ENCODE data around the gene IL17F. TPM values are rescaled to one million over a fixed set of nuclear protein-coding genes. Genes with fewer than 3 reads are reported as not detected.

IL17F gene
- polyA plus RNA-seq, 1 of the 3 experiments (the other 2 are of a cell fraction), result not detected

DNA sequence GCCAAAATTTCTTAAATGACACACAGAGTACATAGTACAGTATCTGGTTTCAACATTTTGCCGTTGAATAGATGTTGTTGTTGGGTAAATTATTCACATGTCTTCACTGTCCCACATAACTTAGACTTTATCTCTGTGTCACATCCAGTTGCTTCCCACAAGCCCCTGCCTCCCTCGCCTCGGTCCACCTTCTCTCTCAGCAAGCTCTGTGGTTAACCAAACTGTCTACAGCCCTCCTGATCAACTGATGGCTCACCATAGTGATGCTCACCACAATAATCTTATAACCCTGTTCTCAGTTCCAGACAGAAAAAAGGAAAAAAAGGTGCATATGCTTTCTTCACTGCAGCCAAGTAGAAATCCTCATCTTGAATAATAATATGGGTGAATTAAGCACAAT, 23.0 kb downstream of the IL17F start:
- Histone ChIP-seq H3K79me2 (ENCODE audit: insufficient read depth) (no peaks in the 10 kb centered on the region), H3F3A (replicated peaks; ENCODE audit: insufficient read depth) (no peaks in the 10 kb centered on the region), H2AFZ (ENCODE audit: low read depth) (no peak overlapping the region), H3K9ac (no peak overlapping the region), H3K36me3 (replicated peaks in 1 of 2; ENCODE audit: control insufficient read depth in 1 of 2, insufficient read depth in 2 of 2, low read length in 1 of 2) (no peaks in the 10 kb centered on the region), H3K27me3 (ENCODE audit: insufficient read depth) (no peaks in the 10 kb centered on the region; the same call in 1 of the 2 replicates), H4K20me1 (ENCODE audit: insufficient read depth) (no peaks in the 10 kb centered on the region), H3K27ac (ENCODE audit: low read depth in 2 of 2, low read length in 1 of 2) (no peak overlapping the region), H3K4me1 (ENCODE audit: control insufficient read depth in 1 of 2, insufficient read depth in 2 of 2, low read depth in 1 of 2, low read length in 1 of 2) (no peaks in the 10 kb centered on the region), H3K4me2 (no peak overlapping the region), H3K4me3 (ENCODE audit: low read depth in 2 of 2, low read length in 1 of 2) (no peak overlapping the region; a peak in 1 of 4 replicates), H3K9me3 (no peaks in the 10 kb centered on the region), H3K9me2 (no peaks in the 10 kb centered on the region)
- ChIA-PET POLR2A (no interaction called here), CTCF (no interaction called here)
- TF ChIP-seq, protein P1, sequence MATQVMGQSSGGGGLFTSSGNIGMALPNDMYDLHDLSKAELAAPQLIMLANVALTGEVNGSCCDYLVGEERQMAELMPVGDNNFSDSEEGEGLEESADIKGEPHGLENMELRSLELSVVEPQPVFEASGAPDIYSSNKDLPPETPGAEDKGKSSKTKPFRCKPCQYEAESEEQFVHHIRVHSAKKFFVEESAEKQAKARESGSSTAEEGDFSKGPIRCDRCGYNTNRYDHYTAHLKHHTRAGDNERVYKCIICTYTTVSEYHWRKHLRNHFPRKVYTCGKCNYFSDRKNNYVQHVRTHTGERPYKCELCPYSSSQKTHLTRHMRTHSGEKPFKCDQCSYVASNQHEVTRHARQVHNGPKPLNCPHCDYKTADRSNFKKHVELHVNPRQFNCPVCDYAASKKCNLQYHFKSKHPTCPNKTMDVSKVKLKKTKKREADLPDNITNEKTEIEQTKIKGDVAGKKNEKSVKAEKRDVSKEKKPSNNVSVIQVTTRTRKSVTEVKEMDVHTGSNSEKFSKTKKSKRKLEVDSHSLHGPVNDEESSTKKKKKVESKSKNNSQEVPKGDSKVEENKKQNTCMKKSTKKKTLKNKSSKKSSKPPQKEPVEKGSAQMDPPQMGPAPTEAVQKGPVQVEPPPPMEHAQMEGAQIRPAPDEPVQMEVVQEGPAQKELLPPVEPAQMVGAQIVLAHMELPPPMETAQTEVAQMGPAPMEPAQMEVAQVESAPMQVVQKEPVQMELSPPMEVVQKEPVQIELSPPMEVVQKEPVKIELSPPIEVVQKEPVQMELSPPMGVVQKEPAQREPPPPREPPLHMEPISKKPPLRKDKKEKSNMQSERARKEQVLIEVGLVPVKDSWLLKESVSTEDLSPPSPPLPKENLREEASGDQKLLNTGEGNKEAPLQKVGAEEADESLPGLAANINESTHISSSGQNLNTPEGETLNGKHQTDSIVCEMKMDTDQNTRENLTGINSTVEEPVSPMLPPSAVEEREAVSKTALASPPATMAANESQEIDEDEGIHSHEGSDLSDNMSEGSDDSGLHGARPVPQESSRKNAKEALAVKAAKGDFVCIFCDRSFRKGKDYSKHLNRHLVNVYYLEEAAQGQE (IDR thresholded peaks at IDR 0.05; ENCODE audit: low read depth, low read length), result no peak
- TF ChIP-seq GABPA (IDR thresholded peaks at IDR 0.05; ENCODE audit: low read depth) (no peak), FOXJ3 (CRISPR knock-in tag; IDR thresholded peaks at IDR 0.05) (no peak), NRF1 (IDR thresholded peaks at IDR 0.05; ENCODE audit: low read depth, low read length) (no peak), USF1 (IDR thresholded peaks at IDR 0.05; ENCODE audit: borderline replicate concordance, low read depth) (no peak), MXI1 (IDR thresholded peaks at IDR 0.05; ENCODE audit: low read depth, low read length) (no peak), JUND (IDR thresholded peaks at IDR 0.05) (no peak), MEF2A (IDR thresholded peaks at IDR 0.05; ENCODE audit: borderline replicate concordance, low read depth) (no peak), EZH2phosphoT487 (IDR thresholded peaks at IDR 0.05; ENCODE audit: borderline replicate concordance, low read depth) (no peak), YY1 (IDR thresholded peaks at IDR 0.05; ENCODE audit: low read depth) (no peak), FOSL2 (IDR thresholded peaks at IDR 0.05; ENCODE audit: borderline replicate concordance, low read depth) (no peak), CHD2 (IDR thresholded peaks at IDR 0.05; ENCODE audit: low read length, partially characterized antibody) (no peak), RXRA (IDR thresholded peaks at IDR 0.05; ENCODE audit: borderline replicate concordance, low read depth) (no peak), RFX5 (IDR thresholded peaks at IDR 0.05; ENCODE audit: low read length) (no peak)
- TF ChIP-seq, protein P2, sequence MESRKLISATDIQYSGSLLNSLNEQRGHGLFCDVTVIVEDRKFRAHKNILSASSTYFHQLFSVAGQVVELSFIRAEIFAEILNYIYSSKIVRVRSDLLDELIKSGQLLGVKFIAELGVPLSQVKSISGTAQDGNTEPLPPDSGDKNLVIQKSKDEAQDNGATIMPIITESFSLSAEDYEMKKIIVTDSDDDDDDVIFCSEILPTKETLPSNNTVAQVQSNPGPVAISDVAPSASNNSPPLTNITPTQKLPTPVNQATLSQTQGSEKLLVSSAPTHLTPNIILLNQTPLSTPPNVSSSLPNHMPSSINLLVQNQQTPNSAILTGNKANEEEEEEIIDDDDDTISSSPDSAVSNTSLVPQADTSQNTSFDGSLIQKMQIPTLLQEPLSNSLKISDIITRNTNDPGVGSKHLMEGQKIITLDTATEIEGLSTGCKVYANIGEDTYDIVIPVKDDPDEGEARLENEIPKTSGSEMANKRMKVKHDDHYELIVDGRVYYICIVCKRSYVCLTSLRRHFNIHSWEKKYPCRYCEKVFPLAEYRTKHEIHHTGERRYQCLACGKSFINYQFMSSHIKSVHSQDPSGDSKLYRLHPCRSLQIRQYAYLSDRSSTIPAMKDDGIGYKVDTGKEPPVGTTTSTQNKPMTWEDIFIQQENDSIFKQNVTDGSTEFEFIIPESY (IDR thresholded peaks at IDR 0.05; ENCODE audit: borderline replicate concordance, low read depth), result no peak
- WGBS (ENCODE audit: low lambda C conversion rate), result 2% methylated on average over 3 of the region's 3 CpGs
- no peak for DNase-seq

Measured in SK-N-SH (cell line).